ENCODE results near the gene ADM2.

The ADM2 gene

DNA sequence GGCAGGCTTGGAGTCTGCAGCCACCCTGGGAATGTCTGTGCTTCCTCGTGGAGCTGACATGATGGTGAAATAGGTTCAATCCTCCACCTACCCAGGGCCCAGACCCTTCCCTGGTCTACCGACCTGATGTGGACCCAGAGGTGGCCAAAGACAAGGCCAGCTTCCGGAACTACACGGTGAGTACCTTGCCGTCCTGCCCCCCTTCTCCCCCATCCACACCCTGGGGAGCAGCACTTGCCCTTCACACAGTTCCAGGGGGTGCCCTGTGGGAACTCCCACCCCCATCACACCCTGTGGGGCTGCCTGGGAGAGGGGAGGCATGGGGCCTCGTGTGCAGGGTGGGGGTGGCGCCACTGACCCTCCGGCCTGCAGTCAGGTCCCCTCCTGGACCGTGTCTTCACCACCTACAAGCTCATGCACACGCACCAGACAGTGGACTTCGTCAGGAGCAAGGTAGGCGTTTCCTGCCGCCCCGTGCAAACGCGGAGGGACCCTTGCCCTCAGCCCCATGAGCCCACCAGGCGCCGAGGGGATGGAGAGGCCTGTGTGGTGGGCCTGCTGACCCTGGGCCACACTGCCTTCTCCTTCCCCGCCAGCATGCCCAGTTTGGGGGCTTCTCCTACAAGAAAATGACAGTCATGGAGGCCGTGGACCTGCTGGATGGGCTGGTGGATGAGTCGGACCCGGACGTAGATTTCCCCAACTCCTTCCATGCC lies 6.1 kb downstream of the ADM2 start:
- DNase-seq = no peak

DNA sequence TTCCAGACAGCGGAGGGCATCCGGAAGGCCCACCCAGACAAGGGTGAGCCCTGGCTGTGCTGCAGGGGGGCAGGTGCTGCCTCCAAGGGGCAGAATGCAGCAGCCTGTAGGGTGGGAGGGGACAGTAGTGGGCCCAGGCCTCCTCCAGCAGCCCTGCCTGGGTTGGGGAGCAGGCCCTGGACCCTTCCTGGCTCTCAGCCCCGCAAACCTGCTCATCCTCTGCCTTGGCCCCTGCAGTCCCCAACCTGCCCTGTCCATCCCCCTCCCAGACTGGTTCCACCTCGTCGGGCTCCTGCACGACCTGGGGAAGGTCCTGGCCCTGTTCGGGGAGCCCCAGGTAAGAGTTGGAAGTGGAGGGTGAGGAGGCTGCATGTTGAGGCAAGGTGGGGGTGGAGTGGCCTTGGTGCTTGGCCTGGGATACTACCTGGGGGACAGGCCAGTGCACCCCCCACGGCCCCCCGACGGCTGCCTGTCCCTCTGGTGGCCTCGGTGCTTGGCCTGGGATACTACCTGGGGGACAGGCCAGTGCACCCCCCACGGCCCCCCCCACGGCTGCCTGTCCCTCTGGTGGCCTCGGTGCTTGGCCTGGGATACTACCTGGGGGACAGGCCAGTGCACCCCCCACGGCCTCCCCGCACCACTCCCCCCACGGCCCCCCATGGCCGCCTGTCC lies 6.8 kb downstream of the ADM2 start:
- DNase-seq = no peak

DNA sequence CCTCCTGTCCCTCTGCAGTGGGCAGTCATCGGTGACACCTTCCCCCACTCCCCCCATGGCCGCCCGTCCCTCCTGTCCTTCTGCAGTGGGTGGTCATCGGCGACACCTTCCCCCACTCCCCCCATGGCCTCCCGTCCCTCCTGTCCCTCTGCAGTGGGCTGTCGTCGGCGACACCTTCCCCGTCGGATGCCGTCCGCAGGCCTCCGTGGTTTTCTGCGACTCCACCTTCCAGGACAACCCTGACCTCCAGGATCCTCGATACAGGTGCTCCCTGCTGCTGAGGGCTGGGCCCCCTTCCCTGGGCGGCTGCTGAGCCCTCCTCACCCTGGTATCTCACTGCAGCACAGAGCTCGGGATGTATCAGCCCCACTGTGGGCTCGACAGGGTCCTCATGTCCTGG lies 7.5 kb downstream of the ADM2 start:
- DNase-seq = no peak

DNA sequence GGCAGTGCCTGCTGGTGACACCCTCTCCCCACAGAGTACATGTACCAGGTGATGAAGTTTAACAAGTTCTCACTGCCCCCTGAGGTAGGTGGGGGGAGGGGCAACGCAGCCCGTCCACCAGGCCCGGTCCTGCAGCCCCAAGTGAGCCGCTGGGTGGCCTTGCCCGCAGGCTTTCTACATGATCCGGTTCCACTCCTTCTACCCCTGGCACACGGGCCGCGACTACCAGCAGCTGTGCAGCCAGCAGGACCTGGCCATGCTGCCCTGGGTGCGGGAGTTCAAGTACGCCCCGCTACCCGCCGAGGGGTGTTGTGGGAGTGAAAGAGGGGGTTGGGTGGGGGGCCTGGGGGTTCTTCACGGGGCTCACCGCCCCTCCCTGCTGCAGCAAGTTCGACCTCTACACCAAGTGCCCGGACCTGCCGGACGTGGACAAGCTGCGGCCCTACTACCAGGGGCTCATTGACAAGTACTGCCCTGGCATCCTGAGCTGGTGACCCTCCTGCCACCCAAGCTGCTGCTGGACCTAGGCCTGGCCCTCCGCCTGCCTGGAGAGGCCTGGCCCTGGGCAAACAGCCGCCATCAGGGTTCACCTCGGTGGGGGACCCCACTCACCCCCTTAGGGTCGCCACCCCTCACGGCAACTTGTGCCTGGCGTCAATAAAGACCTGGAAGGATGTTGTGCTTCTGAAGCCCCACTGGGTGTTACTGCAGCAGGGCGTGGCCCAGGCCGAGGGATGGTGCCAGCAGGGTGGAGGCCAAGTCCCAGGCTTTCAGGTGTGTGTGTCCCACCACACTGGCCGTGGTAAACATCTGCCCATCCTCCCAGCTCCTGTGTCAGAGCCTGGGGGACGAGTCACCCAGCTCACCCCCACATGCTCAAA lies 8.3 kb downstream of the ADM2 start:
- DNase-seq = no peak

DNA sequence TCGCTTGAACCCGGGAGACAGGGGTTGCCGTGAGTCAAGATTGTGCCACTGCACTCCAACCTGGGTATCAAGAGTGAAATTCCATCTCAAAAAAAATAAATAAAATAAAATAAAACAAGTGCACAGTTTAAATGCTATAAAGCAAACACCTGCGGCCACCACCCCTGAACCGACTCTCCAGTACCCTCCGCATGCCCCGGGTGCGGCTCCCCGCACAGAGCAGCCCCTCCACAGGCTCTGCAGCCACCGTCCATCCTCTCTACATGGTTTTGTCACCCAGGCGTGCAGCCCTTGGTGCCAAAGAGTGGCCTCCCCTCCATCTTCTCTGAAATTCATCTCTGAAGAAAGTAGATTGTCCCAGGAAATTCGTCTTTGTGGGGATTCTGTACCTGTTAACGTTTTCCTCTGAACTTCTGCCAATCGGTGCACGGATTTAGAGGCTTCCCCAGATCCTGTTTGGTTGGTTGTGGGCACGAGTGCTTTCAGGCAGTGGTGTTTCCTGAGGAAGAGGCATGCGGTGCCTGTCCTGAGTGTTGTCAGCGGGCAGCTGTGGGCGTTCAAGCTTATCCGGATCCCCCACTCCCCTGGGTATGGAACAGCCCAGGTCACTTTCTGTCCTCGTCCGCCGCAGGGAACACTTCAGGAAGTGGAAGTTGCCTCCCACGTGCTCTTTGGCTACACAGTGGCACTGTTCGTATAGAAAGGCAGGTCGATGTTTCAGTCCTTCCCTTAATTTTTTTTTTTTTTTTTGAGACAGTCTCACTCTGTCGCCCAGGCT lies 9.4 kb downstream of the ADM2 start:
- no peak for DNase-seq

DNA sequence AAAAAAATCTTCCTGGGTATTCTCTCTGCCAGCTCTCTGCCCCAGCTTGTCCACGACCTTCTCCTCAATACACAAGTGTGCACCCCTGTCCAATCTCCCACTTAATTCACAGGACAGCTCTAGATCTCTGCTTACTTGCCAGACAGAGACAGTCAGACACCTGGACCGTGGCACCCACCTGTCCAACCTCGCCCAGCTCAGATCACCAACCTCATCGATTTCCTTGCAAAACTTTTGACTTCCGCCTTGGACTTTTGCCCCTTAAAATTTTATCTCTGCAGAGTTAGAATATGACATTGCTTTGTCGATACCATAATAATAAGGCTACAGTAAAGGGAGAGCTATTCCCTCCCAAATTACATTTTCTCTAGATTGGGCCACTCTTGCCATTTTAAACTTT lies 15.8 kb downstream of the ADM2 start:
- no peak for DNase-seq

DNA sequence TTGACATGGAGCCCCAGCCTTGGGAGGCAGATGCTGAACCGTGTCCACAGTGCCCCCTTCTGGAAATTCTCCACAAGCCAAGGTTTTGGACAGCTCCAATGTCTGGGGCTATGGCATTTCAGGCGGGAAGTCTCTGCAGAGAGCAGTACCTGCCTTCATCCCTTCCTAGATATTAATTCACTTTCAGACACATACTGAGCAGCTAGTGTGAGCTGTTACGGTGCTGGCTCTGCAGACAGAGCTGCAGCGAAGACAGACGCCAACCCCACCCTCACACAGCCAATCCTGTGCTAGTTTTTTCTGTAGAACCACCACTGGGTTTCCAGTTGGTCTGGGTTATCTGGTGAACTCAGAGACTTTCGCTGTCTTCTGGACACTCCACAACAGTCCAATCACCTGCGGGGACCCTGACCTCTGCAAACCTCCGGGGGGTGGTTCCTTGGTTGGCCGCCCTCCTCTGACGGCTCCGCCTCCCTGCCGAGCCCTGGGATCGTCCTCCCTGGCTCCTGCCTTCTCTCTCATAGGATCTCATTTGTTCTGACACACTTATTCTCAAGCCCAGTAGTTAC lies 17.1 kb downstream of the ADM2 start:
- DNase-seq = peak; percentile 60

DNA sequence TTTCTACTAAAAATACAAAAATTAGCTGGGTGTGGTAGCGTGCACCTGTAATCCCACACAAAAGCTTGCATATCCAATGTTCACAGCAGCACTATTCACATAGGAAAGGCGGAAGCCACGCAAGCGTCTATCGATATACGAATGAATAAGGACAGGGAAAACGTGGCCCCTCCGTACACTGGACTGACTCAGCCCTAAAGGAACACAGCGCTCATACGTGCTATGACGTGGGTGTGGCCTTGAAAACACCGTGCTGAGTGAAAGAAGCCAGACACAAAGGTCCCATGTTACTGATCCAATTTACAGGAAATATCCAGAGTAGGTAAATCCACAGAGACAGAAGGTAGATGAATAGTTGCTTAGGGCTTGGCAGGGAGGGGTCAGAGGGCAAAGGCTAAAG lies 19.1 kb downstream of the ADM2 start:
- no peak for DNase-seq

DNA sequence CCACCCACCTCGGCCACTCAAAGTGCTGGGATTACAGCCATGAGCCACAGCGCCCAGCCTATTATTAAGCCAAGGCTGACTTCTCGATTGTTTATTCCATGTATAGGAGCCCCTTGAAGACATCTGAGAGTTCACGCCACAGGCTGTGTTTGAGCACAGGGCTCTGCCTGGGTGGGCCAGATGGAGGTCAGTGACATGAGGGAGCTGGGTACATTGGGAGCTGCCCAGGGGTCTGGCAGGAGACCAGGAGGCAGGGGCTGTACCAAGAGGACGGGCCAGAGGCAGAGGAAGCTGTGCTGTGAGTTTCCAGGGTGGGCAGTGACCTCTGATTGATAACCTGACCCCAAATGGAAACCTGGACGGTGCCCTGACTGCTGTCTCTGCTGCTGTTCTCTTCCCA lies 20.8 kb downstream of the ADM2 start:
- DNase-seq = no peak

DNA sequence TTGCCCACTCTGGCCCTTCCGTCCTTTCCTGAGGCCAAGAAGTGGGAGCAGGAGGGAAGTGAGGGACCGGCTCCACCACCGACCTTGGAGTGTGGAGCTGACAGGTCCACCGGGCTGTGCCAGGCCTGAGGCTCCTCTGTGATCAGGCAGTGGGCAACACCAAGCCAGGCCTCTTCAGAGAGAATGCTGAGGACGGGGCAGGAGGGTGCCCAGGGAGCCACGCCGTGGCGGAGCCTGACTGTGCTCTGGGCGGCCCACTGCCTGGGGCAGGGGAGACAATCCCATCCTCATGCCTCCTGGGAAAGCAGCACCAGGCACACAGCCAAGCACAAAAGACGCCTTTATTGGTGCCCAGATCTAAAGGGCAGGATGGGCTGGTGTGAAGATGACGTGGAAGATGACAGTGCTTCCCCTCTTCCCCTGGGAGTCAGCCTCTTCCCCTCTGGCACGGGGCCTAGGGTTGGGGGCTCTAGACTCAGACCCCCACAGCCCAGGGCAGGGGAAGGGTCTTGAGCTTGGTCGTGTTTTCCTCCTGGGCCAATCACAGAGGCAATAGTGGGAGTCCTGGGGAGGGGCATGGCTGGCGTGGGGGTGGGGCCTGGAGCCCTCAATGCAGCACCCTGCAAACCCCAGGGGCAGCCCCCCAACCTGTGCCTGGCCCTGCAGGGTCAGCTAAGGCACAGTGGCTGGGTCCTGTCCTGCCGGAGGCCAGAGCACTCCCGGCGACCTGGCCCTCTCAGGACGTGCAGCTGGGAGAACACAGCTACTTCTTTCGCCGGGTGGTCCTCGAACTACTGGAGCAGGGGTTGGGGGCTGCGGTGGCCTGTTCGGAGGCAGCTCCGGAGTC lies 21.5 kb downstream of the ADM2 start:
- DNase-seq = no peak

DNA sequence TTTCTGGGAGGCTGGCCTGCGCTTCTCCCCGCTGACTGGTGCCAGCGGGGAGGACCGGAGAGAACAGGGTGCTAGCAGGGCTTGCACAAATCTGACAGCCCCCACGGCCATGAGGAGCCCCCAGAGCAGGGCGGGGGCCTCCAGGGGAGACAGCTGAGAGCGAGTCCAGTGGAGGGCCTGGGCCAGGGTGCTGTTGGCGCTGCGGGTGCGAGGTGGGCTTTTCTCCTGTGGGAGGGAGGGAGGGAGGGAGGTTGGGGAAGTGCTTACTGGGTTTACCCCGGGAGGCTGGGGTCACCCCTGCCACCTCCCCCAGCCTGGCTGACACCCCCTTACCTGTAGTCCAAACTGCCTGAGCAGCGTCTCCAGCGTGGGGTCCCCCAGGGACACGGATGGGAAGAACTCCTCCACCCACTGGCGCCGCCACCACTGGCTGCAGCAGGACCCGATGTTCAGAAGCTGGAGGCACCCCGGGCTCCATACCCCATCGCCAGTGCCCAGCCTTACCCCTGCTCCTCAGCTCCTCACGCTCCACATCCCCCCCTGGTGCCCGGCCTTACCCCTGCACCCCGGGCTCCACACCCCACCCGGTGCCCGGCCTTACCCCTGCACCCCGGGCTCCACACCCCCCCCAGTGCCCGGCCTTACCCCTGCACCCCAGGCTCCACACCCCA lies 22.3 kb downstream of the ADM2 start:
- DNase-seq = no peak

DNA sequence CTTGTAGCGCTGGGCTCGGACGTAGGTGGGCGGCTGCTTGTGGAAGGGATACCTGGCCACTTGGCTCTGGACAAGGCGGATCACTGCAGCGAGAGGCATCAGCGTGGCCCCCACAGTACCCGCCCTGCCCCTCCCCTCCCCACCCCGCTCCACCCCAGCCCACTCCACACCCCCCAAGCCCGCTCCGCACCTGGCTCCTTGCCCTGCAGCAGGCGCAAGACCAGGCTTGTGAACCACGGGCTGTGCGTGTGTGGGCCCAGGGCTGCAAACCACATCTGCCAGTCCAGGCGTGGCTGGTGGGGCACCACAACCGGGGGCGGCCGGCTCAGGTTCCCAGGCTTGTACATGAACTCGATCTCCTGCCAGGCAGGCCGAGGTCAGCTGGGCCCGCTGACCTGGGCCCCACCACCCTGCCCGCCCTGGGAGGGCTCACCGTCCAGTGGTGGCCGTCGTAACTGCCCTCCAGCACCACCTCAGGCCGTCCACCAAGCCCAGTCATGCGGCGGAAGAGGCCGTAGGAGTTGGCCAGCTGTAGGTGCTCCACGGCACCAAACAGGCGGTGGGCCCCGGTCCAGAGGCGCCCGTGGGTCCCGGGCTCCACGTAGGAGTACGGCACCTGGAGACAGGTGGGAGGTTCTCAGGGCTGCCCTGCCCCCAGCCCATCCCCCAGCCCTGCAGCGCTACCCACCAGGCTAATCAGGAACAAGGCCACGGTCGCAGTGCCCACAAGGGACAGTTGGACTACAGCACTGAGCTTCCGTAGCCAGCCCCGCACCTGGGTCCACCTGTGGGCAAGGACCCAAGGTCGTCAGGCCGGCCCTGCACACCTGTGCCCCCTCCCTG lies 23.2 kb downstream of the ADM2 start:
- no peak for DNase-seq

DNA sequence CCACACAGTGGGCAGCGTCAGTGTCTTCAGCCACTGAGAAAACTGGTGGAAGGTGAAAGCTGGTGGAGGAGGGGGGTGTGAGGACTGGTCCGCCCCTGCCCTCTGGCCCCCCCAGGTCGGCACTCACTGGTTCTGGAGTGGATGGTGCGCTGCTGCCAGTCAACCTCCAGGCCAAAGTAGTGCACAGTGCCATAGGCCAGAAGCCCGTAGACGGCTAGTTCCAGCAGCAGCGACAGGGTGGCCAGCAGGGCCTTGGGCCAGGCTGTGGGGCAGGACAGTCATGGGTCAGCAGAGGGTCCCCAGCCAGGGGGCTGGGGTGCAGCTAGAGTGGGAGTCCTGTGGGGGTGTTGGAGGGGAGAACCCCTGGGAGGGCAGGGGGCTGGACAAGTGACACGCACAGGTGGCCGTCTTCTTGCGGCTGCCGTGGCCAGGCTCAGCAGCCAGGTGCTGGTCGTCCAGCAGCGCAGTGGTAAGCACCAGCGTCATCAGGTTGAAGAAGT lies 24.0 kb downstream of the ADM2 start:
- no peak for DNase-seq

DNA sequence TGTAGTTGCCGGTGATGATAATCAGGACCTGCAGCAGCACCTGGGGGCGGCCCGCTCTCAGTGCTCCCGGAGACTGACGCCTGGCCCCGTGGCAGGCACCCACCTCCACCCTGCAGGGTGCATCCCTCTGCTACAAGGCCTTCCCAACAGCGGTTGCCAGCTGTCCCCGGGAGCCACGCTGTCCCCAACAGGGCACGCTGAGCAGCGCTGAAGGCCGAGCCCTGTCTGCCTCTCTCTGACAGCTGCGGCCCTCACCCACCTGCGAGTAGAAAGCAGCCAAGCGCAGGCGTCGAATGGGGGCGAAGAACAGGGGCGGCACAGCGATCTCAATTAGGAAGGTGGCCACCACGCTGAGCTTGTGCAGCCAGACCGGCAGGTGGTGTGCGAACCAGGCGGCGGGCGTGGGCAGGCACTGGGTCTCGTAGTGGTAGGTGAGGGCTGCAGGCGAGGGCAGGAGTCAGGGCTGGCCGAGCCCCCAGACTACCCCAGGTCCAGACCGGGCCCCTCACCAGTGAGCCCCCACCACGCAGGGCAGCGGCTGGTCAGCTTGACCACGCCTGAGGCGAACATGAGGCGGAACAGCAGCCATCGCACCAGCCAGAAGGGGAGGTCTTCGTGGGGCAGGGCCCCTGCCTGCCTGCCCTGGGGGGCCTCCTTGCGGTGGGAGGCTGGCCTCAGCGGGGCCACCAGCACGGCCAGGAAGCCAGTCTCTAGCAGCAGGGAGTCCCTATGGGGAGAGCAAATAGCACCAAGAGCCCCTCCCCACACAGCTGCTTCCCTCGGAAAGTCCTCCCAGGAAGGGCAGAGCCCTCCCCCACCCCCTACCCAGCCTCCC lies 24.6 kb downstream of the ADM2 start:
- DNase-seq = no peak

DNA sequence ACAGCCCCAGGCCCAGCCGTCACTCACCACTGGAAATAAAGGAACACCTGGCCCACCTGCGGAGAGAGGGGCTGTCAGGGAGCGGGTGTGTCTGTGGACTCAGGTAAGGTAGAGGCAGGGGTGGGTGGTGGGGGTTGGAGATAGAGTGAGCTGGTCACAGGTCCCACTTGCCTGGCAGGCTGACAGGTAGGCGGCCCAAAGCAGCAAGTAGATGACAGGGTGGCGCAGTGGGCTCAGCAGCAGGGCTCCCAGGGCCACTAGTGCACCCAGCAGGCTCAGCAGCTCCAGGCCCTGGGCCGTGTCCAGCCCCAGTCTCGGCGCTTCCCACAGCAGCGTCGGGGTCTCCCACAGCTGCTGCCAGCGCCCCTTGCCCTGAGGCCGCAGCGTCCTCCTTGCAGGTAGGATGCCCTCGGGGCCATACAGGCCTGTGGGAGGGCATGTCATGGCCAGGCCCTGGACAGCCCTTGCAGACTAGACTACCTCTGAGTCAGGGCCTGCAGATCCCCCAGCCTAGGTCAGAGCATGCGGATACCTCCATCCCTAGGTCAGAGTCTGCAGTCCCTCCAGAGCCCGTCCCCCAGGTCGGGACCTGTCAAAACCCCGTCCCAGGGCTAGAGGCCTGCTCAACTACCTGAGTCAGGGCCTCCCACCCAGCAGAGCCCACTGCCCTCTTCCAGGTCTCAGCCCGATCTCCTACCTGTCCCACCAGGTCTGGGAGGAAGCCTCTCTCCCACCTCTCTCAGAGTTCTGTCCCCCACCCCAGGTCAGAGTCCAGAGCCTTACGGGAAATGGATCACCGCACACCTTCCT lies 25.5 kb downstream of the ADM2 start:
- DNase-seq = no peak

DNA sequence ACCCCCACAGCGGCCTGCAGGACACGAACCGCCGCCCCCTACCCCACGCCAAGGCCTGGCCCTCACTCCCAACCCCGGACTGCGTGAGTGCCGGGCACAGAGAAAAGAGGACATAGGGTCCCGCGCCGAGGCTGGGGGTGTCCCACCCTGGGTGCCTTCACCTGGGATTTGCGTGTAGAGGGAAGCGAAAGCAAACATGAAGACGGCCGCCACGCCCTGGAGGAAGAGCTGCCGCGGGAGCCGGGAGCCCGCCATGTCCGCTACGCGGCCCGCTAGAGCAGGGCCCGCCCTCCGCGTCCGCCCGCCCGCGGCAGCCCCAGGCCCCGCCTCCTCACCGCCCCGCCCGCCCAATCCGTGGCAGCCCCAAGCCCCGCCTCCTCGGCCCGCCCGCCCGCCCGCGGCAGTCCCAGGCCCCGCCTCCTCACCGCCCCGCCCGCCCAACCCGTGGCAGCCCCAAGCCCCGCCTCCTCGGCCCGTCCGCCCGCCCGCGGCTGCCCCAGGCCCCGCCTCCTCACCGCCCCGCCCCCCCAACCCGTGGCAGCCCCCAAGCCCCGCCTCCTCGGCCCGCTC lies 26.2 kb downstream of the ADM2 start, which contains the start of gene LMF2:
Gene LMF2 (minus strand): TSS at position 282 of the 570 bp plus-strand sequence. CDS start 27 bp downstream, at position 255.
- DNase-seq = peak; percentile 81

Data from retina (tissue), 1 donor.